Glomerular endothelial cell (primary cell): ENCODE measurements around the gene TUBB4A. TPM values are rescaled to one million over a fixed set of nuclear protein-coding genes. Genes with fewer than 3 reads are reported as not detected.
"Not testable (repeated sequence)": the region's sequence is repeated elsewhere in the genome, so short reads cannot be mapped to it uniquely, and the experiment has no call there.

ENCODE experiments used
- DNase-seq: peaks from one replicate; pipeline ENCODE4 v3.0.0-alpha.2; 2011; ENCODE audit warnings: low read depth, low spot score; ENCODE audit errors: extremely low read depth
- total RNA-seq: library from RNA; depleted of rRNA; stranded (reverse); fragments of >200 nt; gene quantifications from 2 replicates; pipeline ENCODE4 v1.2.3, GENCODE V29; 2015

The TUBB4A gene
- 3.7 TPM in 1 of 2 replicates, not detected in the other for total RNA-seq

DNA sequence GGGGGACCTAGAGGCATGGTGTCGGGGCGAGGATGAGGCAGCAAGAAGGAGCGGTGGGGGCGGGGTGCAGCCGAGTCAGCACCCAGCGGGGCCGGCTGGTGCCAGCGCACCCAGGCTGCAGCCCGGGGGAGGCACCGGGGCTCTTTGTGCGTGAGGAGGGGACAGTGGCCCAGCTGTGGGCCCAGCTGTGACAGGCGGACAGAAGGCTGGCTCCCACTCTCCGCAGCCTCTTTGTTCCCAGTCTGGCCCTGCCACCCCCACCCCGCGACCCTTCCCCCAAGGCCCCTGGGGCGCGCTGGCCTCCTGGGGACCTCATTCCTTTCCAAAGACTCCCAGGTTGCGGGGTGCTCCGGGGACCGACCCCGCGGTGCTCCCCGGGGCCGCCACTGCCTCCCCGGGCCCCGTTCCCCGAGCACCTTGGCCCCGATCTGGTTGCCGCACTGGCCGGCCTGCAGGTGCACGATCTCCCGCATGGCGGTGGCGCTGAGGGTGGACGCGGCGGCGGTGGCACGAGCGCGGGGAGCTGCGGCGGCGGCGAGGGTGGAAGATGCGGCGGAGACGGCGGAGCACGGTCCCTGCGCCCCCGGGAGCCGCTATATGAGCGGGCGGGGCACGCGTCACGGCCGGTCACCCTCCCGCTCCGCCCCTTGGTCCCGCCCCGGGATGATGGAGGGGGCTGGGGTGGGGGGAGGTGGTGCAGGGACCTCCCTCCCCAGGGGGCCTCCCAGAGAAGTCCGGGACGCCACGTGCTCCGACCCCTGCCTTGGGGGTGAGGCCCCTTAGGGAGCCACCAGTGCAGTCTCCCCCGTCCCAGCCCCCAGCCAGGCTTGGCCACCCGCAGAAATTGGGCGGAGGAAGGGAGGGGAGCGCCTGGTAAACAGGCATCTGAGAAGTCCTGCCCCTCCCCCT lies at the start of gene TUBB4A:
Gene TUBB4A (minus strand): TSS at position 570 of the 909 bp plus-strand sequence. CDS start 97 bp downstream, at position 473.
- no peak for DNase-seq

DNA sequence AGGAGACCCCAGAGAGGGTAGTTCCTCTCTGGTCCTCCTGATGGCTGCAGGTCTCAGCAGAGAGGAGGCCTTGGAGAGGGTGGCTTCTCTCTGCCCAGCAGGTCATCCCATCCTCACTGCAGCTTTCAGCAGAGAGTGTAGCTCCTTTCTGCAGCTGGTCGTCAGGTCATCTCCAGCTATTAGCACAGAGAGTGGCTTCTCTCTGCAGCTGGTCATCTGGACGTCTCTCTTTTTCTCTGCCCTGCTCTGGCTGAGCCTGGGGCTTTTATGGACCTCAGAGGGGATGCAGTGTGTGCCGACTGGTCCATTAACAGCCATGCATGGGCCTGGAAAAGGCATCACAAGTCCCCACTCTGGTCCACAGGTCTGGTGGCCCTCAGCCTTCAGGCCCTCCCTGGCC lies 49.0 kb upstream of the TUBB4A start:
- DNase-seq: no peak

DNA sequence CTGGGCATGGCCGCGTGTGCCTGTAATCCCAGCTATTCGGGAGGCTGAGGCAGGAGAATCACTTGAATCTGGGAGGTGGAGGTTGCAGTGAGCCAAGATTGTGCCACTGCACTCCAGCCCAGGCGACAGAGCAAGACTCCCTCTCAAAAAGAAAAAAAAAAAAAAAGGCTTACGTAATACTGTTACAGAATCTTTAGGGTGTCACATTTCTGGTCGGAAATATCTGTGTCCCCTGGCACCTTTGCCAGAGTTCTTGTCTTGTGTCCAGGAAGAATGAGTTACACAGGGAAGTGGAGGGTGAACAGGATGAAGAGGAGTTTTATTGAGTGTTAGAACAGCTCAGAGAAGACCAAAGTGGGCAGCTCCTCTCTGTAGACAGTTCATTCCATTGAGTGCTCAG lies 48.6 kb upstream of the TUBB4A start:
- DNase-seq: not testable (repeated sequence)

DNA sequence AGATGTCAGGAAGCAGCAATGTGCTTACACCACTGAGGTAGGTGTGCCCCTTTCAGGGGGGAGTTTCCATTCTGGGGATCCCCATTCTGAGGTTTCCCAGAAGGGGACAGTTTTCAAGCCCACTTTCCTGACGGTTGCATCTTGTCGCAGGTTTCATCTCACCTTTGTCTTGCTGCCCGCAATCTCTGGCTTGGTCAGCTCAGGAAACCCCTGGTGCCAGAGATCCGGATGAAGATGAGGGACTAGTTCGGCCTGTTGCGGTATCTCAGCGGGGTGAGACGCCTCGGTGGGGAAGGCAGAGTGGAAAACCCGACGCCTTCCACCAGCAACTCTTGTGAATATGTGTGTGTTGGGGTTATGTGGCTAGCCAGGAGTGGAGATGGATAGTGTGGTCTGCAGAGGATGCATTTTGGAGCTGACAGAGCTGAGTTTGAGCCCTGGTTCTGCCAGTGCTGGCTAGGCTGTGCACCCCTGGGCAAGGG lies 41.8 kb upstream of the TUBB4A start:
- DNase-seq: no peak

GRCh38 chr19:6540918-6541689 lies 39.0 kb upstream of the TUBB4A start:
- DNase-seq: no peak

- no peak for DNase-seq
Observed at GRCh38 chr19:6539514-6539913, 37.4 kb upstream of the TUBB4A start.

DNA sequence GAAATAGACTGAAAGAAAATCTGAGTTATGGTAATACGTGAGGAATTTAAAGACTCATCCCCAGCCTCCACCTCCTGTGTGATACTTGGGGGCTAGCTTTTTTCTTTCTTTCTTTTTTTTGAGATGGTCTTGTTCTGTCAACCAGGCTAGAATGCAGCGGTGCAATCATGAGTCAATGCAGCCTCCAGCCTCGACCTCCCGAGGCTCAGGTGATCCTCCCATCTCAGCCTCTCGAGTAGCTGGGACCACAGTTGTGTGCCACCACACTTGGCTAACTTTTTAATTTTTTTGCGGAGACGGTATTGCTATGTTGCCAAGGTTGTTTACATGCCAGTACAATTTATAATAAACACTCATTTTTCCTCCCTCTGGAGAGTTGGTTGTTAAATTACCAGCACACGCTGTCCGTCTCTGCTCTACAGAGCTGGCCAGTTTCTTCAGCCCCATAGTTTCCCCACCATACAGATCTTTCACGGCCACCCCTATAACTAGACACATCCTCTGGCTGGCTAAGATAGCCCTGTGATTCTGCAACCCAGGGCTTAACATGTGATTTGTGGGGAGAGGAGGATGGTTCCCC lies 33.5 kb upstream of the TUBB4A start:
- DNase-seq: no peak

GRCh38 chr19:6534451-6535093 lies 32.5 kb upstream of the TUBB4A start:
- DNase-seq: no peak

GRCh38 chr19:6533746-6534418 lies 31.8 kb upstream of the TUBB4A start:
- DNase-seq: no peak

DNA sequence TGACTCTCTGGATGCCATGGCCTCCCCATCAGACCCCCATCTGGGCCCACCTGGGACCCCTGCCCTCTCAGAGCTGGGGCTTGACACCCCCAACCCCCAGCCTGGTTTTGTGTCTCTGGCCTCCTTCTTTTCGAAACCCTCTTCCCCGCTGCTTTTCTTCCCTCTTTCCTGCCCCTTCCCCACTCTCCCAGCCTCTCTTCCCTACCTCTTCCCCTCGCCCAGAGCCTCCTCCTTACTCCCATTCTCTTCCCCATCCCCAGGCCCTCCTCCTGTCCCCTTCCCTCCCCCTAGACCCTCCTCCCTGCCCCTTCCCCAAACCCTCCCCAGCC lies 30.9 kb upstream of the TUBB4A start:
- DNase-seq: no peak

DNA sequence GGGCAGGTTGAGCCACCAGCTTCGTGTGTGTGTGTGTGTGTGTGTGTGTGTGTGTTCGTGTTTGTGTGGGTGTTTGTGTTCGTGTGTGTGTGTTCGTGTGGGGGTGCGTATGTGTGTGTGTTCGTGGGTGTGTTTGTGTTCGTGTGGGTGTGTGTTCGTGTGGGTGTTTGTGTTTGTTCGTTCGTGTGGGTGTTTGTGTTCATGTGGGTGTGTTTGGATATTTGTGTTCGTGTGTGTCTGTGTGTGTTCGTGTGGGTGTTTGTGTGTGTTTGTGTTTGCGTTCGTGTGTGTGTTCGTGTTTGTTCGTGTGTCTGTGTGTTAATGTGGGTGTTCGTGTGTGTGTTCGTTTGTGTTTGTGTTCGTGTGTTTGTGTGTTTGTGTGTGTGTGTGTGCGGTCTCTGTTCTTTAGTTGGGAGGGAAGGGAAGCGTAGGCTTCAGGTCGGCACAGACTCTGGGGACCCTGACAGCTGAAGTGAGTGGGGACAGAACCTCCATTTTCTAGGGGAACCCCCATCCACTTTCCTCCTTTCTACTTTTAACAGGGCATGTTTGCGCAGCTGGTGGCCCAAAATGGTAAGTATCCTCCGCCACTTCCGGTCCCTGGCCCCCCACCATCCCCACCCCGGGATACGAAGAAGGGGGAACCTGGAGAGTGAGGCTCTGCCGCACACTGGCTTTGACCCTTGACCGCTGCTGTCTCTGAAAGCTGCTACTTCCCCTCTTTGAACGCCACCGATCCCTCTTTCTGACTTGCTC lies 30.3 kb upstream of the TUBB4A start:
- no peak for DNase-seq

DNA sequence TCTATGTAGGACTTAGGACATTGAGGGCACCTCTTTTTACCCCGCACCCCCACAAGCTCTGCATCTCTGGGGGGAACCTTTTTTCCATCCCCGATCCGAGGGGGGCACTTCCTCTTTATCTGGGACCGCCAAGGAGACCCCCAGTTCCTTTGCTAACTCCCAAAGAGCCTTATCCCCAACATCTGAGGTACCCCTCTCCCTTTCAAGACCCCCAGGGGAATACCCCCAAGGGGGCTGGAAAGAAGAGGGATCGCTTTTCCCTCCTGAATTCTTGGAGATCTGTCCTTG lies 29.8 kb upstream of the TUBB4A start:
- no peak for DNase-seq

DNA sequence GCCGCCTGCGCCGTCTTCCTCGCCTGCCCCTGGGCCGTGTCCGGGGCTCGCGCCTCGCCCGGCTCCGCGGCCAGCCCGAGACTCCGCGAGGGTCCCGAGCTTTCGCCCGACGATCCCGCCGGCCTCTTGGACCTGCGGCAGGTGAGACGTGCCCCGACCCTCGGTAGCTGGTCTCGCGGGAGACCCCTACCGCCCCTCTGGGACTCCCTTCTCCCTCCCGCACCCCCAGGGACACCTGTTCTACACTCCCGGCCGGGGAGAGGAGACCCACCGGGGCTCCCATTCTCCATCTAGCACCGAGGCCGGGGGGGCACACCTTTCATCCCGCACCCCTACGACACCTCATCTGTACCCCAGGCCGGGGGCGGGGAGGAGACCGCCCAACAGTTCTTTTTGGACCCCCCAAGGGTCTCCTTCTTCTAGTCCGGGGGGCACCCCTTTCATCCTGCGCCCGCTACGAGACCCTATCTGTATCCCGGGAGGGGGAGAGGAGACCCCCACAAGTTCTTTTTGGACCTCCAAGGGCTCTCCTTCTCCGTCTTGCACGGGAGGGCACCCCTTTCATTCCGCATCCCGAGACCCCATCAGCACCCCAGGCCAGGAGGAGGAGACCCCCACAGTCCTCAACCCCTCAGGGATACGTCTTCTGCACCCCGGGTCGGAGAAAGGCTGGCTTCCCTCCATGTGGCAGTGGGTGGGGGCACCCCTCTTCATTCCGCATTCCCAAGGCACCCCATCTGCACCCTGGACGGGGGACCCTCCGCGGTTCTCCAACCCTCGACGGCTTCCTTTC lies 29.2 kb upstream of the TUBB4A start:
- no peak for DNase-seq

GRCh38 chr19:6530386-6531162 lies 28.5 kb upstream of the TUBB4A start, which contains the start of gene TNFSF9:
Gene TNFSF9, plus strand, starts transcription at chr19:6531026. Its CDS starts 11 bp downstream, at chr19:6531037.
- no peak for DNase-seq

DNA sequence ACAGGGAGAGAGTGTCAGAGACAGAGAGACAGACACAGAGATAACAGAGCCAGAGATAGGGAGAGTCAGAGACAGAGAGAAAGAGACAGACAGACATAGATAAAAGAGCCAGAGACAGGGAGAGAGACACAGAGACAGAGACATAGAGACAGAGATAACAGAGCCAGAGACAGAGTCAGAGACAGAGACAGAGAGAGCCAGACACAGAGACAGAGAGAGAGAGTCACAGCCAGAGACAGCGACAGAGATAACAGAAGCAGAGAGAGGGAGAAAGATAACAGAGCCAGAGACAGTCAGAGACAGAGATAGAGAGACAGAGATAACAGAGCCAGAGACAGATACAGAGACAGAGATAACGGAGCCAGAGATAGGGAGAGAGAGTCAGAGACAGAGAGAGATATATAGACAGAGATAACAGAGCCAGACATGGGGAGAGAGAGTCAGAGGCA lies 27.9 kb upstream of the TUBB4A start:
- DNase-seq: no peak

DNA sequence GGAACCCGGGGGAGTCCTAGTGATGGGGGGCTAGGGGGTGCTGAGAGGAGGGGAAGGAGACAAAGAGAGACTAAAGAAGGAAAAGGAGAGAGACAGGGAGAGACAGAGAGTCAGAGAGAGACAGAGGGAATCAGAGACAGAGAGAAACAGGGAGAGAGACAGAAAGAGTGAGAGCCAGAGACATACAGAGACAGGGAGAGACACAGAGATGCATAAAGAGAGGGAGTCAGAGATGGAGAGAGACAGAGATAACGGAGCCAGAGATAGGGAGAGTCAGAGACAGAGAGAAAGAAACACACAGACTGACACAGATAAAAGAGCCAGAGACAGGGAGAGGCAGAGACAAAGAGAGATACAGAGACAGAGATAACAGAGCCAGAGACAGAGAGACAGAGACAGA lies 27.2 kb upstream of the TUBB4A start:
- DNase-seq: no peak

- no peak for DNase-seq
Observed at GRCh38 chr19:6528544-6529121, 26.5 kb upstream of the TUBB4A start.
